SK-N-SH (cell line): ENCODE measurements around the gene TMEM143. TPM values are rescaled to one million over a fixed set of nuclear protein-coding genes. Genes with fewer than 3 reads are reported as not detected.

Experiments used
- CTCF ChIA-PET: fragments of 300-600, 350-600 bp; formaldehyde crosslinking; extraction: SDS; loops from one replicate; lab custom pipeline; 2021; lab: Yijun Ruan, JAX
- POLR2A ChIA-PET: fragments of 350-600 bp; sonication (Branson Sonifier 250); formaldehyde crosslinking; extraction: SDS; loops from one replicate; lab custom pipeline; 2020; ENCODE audit warnings: antibody characterized with exemption, inconsistent platforms; lab: Yijun Ruan, JAX
- DNase-seq: peaks from one replicate; pipeline ENCODE4 v3.0.0; 2012
- H2AFZ ChIP-seq: fragments of 200-600 bp; sonication (generic); 2 replicates; pipeline ENCODE4 v1.8.1; 2016; ENCODE audit warnings: antibody characterized with exemption, mild to moderate bottlenecking, low read depth
- H3F3A ChIP-seq: fragments of 200-600 bp; sonication (generic); replicated peaks from 2 replicates; pipeline ENCODE3; 2016; ENCODE audit warnings: antibody characterized with exemption, mild to moderate bottlenecking; ENCODE audit not compliant: insufficient read depth
- H3K27ac ChIP-seq, 2 experiments: fragments of 200-500 bp in 1 of 2; fragments of 200-600 bp in 1 of 2; sonication (Bioruptor generic) in 1 of 2; sonication (generic), shearing (Covaris generic) in 1 of 2; 2 replicates each; pipeline versions ENCODE4 v1.5.1 to v1.6.1; 2014 to 2016; ENCODE audit warnings: low read depth in 2 of 2, inconsistent platforms in 1 of 2, low read length in 1 of 2, mild to moderate bottlenecking in 1 of 2, mixed read lengths in 1 of 2
- H3K27me3 ChIP-seq: fragments of 200-600 bp; sonication (generic), shearing (Covaris generic); 2 replicates; pipeline ENCODE4 v1.6.1; 2016; ENCODE audit warnings: mixed run types; ENCODE audit not compliant: insufficient read depth
- H3K36me3 ChIP-seq, 2 experiments: fragments of 200-500 bp in 1 of 2; fragments of 200-600 bp in 1 of 2; sonication (Bioruptor generic) in 1 of 2; sonication (generic) in 1 of 2; replicated peaks in 1 of 2; 2 replicates each; pipeline versions ENCODE3 to v1.5.1; 2014 to 2016; ENCODE audit warnings: low read length in 1 of 2, mild to moderate bottlenecking in 1 of 2; ENCODE audit not compliant: insufficient read depth in 2 of 2, control insufficient read depth in 1 of 2
- H3K4me1 ChIP-seq, 2 experiments: fragments of 200-500 bp in 1 of 2; fragments of 200-600 bp in 1 of 2; sonication (Bioruptor generic) in 1 of 2; sonication (generic), shearing (Covaris generic) in 1 of 2; 2 replicates each; pipeline versions ENCODE4 v1.5.1 to v1.6.1; 2014 to 2016; ENCODE audit warnings: low read depth in 1 of 2, low read length in 1 of 2, mixed run types in 1 of 2; ENCODE audit not compliant: insufficient read depth in 2 of 2, control insufficient read depth in 1 of 2
- H3K4me2 ChIP-seq: fragments of 200-600 bp; sonication (generic), shearing (Covaris generic); 2 replicates; pipeline ENCODE4 v1.6.1; 2017; ENCODE audit warnings: mixed run types
- H3K4me3 ChIP-seq, 2 experiments: fragments of 200-500 bp in 1 of 2; fragments of 200-600 bp in 1 of 2; sonication (Bioruptor generic) in 1 of 2; sonication (generic), shearing (Covaris generic) in 1 of 2; 2 replicates each; pipeline versions ENCODE4 v1.5.1 to v1.8.1; 2014 to 2016; ENCODE audit warnings: low read depth in 2 of 2, inconsistent platforms in 1 of 2, low read length in 1 of 2, mild to moderate bottlenecking in 1 of 2, mixed read lengths in 1 of 2, moderate library complexity in 1 of 2
- H3K79me2 ChIP-seq: fragments of 200-600 bp; sonication (generic); 2 replicates; pipeline ENCODE4 v1.8.1; 2017; ENCODE audit warnings: mild to moderate bottlenecking; ENCODE audit not compliant: insufficient read depth
- H3K9ac ChIP-seq: fragments of 200-600 bp; sonication (generic); 2 replicates; pipeline ENCODE4 v1.6.1; 2017; ENCODE audit warnings: mixed run types
- H3K9me2 ChIP-seq: fragments of 200-600 bp; sonication (generic); 2 replicates; pipeline ENCODE4 v1.6.1; 2017; ENCODE audit warnings: mixed run types
- H3K9me3 ChIP-seq: fragments of 200-600 bp; sonication (generic); 2 replicates; pipeline ENCODE4 v1.6.1; 2017; ENCODE audit warnings: mixed run types, mild to moderate bottlenecking, moderate library complexity
- H4K20me1 ChIP-seq: fragments of 200-600 bp; sonication (generic); 2 replicates; pipeline ENCODE4 v1.6.1; 2017; ENCODE audit warnings: mild to moderate bottlenecking, mixed run types; ENCODE audit not compliant: insufficient read depth
- ELF1 ChIP-seq: IDR thresholded peaks from 2 replicates; pipeline ENCODE4 v1.4.0; 2012
- EP300 ChIP-seq, 2 experiments: IDR thresholded peaks; 2 replicates each; pipeline versions ENCODE4 v1.4.0 to v1.6.1; 2012; ENCODE audit warnings: borderline replicate concordance in 1 of 2, low read depth in 1 of 2, low read length in 1 of 2
- EZH2phosphoT487 ChIP-seq: fragments of 200-600 bp; sonication (generic); IDR thresholded peaks from 2 replicates; pipeline ENCODE4 v1.6.1; 2017; ENCODE audit warnings: low read depth, mixed run types, mild to moderate bottlenecking, antibody characterized with exemption, moderate library complexity, borderline replicate concordance
- FOXJ3 ChIP-seq: sonication (generic); formaldehyde crosslinking; IDR thresholded peaks from 2 replicates; pipeline ENCODE4 v1.5.1; 2020; ENCODE audit warnings: mild to moderate bottlenecking, missing genetic modification reagents
- FOXM1 ChIP-seq: IDR thresholded peaks from 2 replicates; pipeline ENCODE4 v1.4.0; 2012; ENCODE audit warnings: low read depth, mild to moderate bottlenecking
- GABPA ChIP-seq: IDR thresholded peaks from 2 replicates; pipeline ENCODE4 v1.4.0; 2012; ENCODE audit warnings: low read depth, mild to moderate bottlenecking
- JUND ChIP-seq: IDR thresholded peaks from 2 replicates; pipeline ENCODE4 v1.4.0; 2012
- NFIC ChIP-seq: IDR thresholded peaks from 2 replicates; pipeline ENCODE4 v1.4.0; 2012; ENCODE audit warnings: borderline replicate concordance
- NRF1 ChIP-seq: IDR thresholded peaks from 2 replicates; pipeline ENCODE4 v1.6.1; 2012; ENCODE audit warnings: low read depth, mild to moderate bottlenecking, low read length
- POLR2AphosphoS5 ChIP-seq: IDR thresholded peaks from 2 replicates; pipeline ENCODE4 v1.6.1; 2012; ENCODE audit warnings: low read depth, low read length
- RAD21 ChIP-seq: IDR thresholded peaks from 2 replicates; pipeline ENCODE4 v1.6.1; 2012; ENCODE audit warnings: mild to moderate bottlenecking, low read length
- RCOR1 ChIP-seq: fragments of 150-350 bp; IDR thresholded peaks from 2 replicates; pipeline ENCODE4 v1.6.1; 2017; ENCODE audit warnings: antibody characterized with exemption, low read length
- RXRA ChIP-seq: IDR thresholded peaks from 2 replicates; pipeline ENCODE4 v1.4.0; 2012; ENCODE audit warnings: low read depth, mild to moderate bottlenecking, borderline replicate concordance
- SIN3A ChIP-seq: IDR thresholded peaks from 2 replicates; pipeline ENCODE4 v1.6.1; 2012; ENCODE audit warnings: low read depth, mild to moderate bottlenecking, low read length, moderate library complexity, borderline replicate concordance
- SMC3 ChIP-seq: IDR thresholded peaks from 2 replicates; pipeline ENCODE4 v1.6.1; 2012; ENCODE audit warnings: low read depth, low read length, improper control_type of control experiment
- TAF1 ChIP-seq: IDR thresholded peaks from 2 replicates; pipeline ENCODE4 v1.6.1; 2012; ENCODE audit warnings: low read depth, mild to moderate bottlenecking, low read length, moderate library complexity, borderline replicate concordance
- TCF12 ChIP-seq: IDR thresholded peaks from 2 replicates; pipeline ENCODE4 v1.4.0; 2012
- TEAD4 ChIP-seq: IDR thresholded peaks from 2 replicates; pipeline ENCODE4 v1.4.0; 2012; ENCODE audit warnings: mild to moderate bottlenecking, borderline replicate concordance; ENCODE audit not compliant: insufficient read depth
- WGBS: methylation state at CpG from one replicate; pipeline ENCODE4 v1.1.6; 2017; ENCODE audit warnings: low lambda C conversion rate; 5-methylcytosine and 5-hydroxymethylcytosine counted together
- polyA plus RNA-seq, 3 experiments: library from polyadenylated mRNA; depleted of rRNA; stranded (reverse); fragments of >200 nt; gene quantifications; 2 replicates each; pipeline ENCODE4 v1.2.3, GENCODE V29; 2012
- TF ChIP-seq, protein P1 (sequence below): fragments of 200-600 bp; sonication (generic); IDR thresholded peaks from 2 replicates; pipeline ENCODE4 v1.6.1; 2017; ENCODE audit warnings: antibody characterized with exemption, mild to moderate bottlenecking, moderate library complexity
- TF ChIP-seq, protein P2 (sequence below): IDR thresholded peaks from 2 replicates; pipeline ENCODE4 v1.4.0; 2012; ENCODE audit warnings: low read depth, borderline replicate concordance

TMEM143 gene
- polyA plus RNA-seq, 1 of the 3 experiments (the other 2 are of a cell fraction): 21.9 TPM

DNA sequence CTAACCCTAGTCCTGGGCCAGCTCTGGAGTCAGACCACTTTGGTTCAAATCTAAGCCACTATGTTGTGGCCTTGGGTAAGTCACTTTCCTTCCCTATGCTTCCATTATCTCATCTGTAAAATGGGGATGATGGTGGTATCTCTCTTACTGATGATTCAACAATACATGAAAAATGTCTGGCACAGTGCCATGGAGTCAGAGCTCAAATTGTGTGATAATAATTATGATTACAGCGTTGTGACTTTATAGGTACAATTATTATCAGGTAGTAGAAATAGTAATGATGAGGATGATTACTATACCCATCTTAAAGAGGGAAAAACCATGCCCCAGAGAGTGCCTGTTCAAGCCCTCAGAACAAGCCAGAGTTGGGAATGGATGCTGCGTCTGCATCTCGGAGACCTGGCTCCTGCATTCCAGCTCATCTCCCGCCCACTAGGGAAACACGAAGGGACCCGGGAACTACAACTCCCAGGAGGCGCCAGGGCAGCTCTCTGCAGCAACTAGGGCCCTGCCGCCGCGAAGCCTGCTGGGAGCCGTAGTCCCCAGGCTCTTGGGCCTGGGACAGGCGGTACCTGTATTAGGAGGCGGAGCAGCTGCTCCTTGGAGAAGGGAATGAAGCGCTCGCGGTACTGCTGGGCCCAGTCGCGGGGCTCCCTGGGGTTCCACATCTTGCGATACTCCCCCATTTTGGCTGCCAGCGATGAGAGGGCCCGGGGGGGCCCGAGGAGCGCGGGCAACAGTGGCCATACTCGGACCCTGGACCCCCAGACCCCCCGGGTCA is 832 bp downstream of the TMEM143 start (continued):
- TF ChIP-seq, protein P1, sequence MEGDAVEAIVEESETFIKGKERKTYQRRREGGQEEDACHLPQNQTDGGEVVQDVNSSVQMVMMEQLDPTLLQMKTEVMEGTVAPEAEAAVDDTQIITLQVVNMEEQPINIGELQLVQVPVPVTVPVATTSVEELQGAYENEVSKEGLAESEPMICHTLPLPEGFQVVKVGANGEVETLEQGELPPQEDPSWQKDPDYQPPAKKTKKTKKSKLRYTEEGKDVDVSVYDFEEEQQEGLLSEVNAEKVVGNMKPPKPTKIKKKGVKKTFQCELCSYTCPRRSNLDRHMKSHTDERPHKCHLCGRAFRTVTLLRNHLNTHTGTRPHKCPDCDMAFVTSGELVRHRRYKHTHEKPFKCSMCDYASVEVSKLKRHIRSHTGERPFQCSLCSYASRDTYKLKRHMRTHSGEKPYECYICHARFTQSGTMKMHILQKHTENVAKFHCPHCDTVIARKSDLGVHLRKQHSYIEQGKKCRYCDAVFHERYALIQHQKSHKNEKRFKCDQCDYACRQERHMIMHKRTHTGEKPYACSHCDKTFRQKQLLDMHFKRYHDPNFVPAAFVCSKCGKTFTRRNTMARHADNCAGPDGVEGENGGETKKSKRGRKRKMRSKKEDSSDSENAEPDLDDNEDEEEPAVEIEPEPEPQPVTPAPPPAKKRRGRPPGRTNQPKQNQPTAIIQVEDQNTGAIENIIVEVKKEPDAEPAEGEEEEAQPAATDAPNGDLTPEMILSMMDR: no peak
- TF ChIP-seq GABPA: peak; percentile 23; the same call in 1 of the 2 replicates
- TF ChIP-seq RXRA: no peak
- no peak for TF ChIP-seq ELF1

DNA sequence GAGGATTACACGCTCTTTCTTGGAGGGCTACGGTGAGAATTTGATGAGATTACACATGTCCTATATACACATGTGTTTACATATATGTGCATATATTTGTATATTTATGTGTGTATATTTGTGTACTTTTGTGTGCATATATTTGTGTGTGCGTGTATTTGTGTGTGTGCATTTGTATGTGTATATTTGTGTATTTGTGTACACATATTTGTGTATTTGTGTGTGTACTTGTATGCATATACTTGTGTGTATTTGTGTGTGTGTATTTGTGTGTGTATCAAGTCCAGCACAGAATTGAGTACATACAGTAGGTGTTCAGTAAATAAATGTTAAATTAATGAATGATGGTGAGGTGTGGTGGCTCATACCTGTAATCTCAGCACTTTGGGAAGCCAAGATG is 1.8 kb downstream of the TMEM143 start:
- no peak overlapping the region for H3K4me2 ChIP-seq
- ChIA-PET CTCF (interaction anchor here (3.4 kb wide), 1 partner anchor 29 kb away, joined by 14 read pairs; the partner anchor contains the start of gene KDELR1), POLR2A (interaction anchor here (1.6 kb wide), 1 partner anchor 83 kb away, joined by 5 read pairs; no protein-coding TSS in a partner anchor)
- TF ChIP-seq, protein P2, sequence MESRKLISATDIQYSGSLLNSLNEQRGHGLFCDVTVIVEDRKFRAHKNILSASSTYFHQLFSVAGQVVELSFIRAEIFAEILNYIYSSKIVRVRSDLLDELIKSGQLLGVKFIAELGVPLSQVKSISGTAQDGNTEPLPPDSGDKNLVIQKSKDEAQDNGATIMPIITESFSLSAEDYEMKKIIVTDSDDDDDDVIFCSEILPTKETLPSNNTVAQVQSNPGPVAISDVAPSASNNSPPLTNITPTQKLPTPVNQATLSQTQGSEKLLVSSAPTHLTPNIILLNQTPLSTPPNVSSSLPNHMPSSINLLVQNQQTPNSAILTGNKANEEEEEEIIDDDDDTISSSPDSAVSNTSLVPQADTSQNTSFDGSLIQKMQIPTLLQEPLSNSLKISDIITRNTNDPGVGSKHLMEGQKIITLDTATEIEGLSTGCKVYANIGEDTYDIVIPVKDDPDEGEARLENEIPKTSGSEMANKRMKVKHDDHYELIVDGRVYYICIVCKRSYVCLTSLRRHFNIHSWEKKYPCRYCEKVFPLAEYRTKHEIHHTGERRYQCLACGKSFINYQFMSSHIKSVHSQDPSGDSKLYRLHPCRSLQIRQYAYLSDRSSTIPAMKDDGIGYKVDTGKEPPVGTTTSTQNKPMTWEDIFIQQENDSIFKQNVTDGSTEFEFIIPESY: no peak
- TF ChIP-seq GABPA: no peak
- no peak for TF ChIP-seq TCF12
- no peak for TF ChIP-seq TAF1
- TF ChIP-seq NFIC: no peak
- no peak for TF ChIP-seq NRF1
- no peaks in the 10 kb centered on the region for H3K9me2 ChIP-seq
- no peak overlapping the region for H3K27ac ChIP-seq
- no peaks in the 10 kb centered on the region for H3K36me3 ChIP-seq
- no peaks in the 10 kb centered on the region for H4K20me1 ChIP-seq
- H3K9me3 ChIP-seq: no peaks in the 10 kb centered on the region
- H2AFZ ChIP-seq: no peak overlapping the region
- H3K79me2 ChIP-seq: no peaks in the 10 kb centered on the region
- H3K4me3 ChIP-seq: no peak overlapping the region
- no peak overlapping the region for H3K9ac ChIP-seq
- peaks cover 4 to 8% of the 10 kb centered on the region in 2 experiments; a peak in 1 of 4 replicates for H3K4me1 ChIP-seq
- H3F3A ChIP-seq: no peaks in the 10 kb centered on the region
- WGBS: 90% methylated on average over 3 of the region's 3 CpGs
- no peak for DNase-seq
- no peaks in the 10 kb centered on the region for H3K27me3 ChIP-seq

DNA sequence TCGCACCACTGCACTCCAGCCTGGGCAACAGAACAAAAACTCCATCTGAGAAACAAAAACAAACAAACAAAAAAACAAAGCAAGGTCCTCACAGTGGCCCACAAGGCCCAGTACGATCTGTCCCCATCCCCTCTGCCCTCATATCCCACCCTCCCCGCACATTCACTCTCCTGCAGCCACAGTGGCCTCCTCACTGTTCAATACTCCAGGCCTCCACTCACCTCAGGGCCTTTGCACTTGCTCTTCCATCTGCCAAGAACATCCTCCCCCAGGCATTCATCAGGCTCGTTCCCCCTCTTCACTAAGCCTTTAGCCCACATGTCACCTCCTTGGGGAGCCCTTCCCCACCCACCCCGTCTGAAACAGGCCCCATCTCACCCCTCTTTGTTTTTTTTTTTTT is 4.6 kb downstream of the TMEM143 start:
- Histone ChIP-seq H3K9me3 (no peaks in the 10 kb centered on the region), H3K9ac (no peak overlapping the region), H3K36me3 (no peaks in the 10 kb centered on the region), H2AFZ (no peak overlapping the region), H3K4me2 (no peak overlapping the region), H4K20me1 (no peaks in the 10 kb centered on the region), H3K4me3 (no peak overlapping the region), H3K4me1 (peaks cover 0 to 4% of the 10 kb centered on the region in 2 experiments; a peak in 1 of 4 replicates), H3K9me2 (no peaks in the 10 kb centered on the region), H3F3A (peaks cover 5% of the 10 kb centered on the region), H3K79me2 (no peaks in the 10 kb centered on the region), H3K27ac (no peak overlapping the region), H3K27me3 (no peaks in the 10 kb centered on the region)
- DNase-seq: no peak
- ChIA-PET POLR2A (no interaction called here), CTCF (interaction anchor here (1.7 kb wide), 1 partner anchor 32 kb away, joined by 8 read pairs; the partner anchor contains the start of gene KDELR1)
- WGBS: 90% methylated on average over 5 of the region's 5 CpGs
- TF ChIP-seq, protein P2: no peak
- no peak for TF ChIP-seq FOXM1
- no peak for TF ChIP-seq SMC3
- no peak for TF ChIP-seq JUND
- no peak for TF ChIP-seq TCF12
- TF ChIP-seq ELF1: no peak
- TF ChIP-seq POLR2AphosphoS5: no peak
- TF ChIP-seq SIN3A: no peak
- TF ChIP-seq TEAD4: no peak
- TF ChIP-seq RAD21: no peak
- no peak for TF ChIP-seq EP300 (IDR thresholded peaks at IDR 0.05; ENCODE audit: borderline replicate concordance in 1 of 2, low read depth in 1 of 2, low read length in 1 of 2)
- TF ChIP-seq RCOR1: no peak
- TF ChIP-seq FOXJ3 (CRISPR knock-in tag): no peak
- no peak for TF ChIP-seq EZH2phosphoT487
- TF ChIP-seq TAF1: no peak
